ENCODE measurements around the gene MBD2.
"Not testable (repeated sequence)": the region's sequence is repeated elsewhere in the genome, so short reads cannot be mapped to it uniquely, and the experiment has no call there.

MBD2 gene

GRCh38 chr18:54148151-54148550, 76.3 kb downstream of the MBD2 start:
- DNase-seq: peak in 1 of 2 donors; percentile 8

GRCh38 chr18:54147439-54147838, 77.0 kb downstream of the MBD2 start:
- no peak for DNase-seq

GRCh38 chr18:54141041-54141608, 83.3 kb downstream of the MBD2 start:
- DNase-seq: no peak

- DNase-seq: no peak
Observed at GRCh38 chr18:54140641-54141040, 83.8 kb downstream of the MBD2 start.

GRCh38 chr18:54135216-54135615, 89.3 kb downstream of the MBD2 start:
- DNase-seq: no peak

GRCh38 chr18:54134053-54134452, 90.4 kb downstream of the MBD2 start:
- no peak for DNase-seq

GRCh38 chr18:54130631-54131030, 93.8 kb downstream of the MBD2 start:
- no peak for DNase-seq

- DNase-seq: no peak
Observed at GRCh38 chr18:54130177-54130576, 94.3 kb downstream of the MBD2 start.

- no peak for DNase-seq
Observed at GRCh38 chr18:54129448-54130067, 94.9 kb downstream of the MBD2 start.

- DNase-seq: peak in 1 of 2 donors; percentile 35
Observed at GRCh38 chr18:54127759-54128378, 96.6 kb downstream of the MBD2 start.

GRCh38 chr18:54125429-54125828, 99.0 kb downstream of the MBD2 start:
- DNase-seq: no peak

- not testable (repeated sequence) for DNase-seq
Observed at GRCh38 chr18:54123720-54124440, 100.6 kb downstream of the MBD2 start.

- peak in 1 of 2 donors; percentile 36 for DNase-seq
Observed at GRCh38 chr18:54119524-54120019, 104.9 kb downstream of the MBD2 start.

- no peak for DNase-seq
Observed at GRCh38 chr18:54117853-54118773, 106.4 kb downstream of the MBD2 start.

GRCh38 chr18:54116541-54117257, 107.8 kb downstream of the MBD2 start:
- no peak for DNase-seq

- DNase-seq: no peak
Observed at GRCh38 chr18:54112356-54112755, 112.1 kb downstream of the MBD2 start.

GRCh38 chr18:54109131-54109683, 115.3 kb downstream of the MBD2 start:
- DNase-seq: no peak

- no peak for DNase-seq
Observed at GRCh38 chr18:54102123-54102522, 122.3 kb downstream of the MBD2 start.
